Cortex of kidney (tissue), 1 donor: ENCODE results near the gene RASA2.

Experiments used
- DNase-seq: peaks from one replicate; lab custom pipeline; 2025; lab: John Stamatoyannopoulos, UW

Gene RASA2, protein sequence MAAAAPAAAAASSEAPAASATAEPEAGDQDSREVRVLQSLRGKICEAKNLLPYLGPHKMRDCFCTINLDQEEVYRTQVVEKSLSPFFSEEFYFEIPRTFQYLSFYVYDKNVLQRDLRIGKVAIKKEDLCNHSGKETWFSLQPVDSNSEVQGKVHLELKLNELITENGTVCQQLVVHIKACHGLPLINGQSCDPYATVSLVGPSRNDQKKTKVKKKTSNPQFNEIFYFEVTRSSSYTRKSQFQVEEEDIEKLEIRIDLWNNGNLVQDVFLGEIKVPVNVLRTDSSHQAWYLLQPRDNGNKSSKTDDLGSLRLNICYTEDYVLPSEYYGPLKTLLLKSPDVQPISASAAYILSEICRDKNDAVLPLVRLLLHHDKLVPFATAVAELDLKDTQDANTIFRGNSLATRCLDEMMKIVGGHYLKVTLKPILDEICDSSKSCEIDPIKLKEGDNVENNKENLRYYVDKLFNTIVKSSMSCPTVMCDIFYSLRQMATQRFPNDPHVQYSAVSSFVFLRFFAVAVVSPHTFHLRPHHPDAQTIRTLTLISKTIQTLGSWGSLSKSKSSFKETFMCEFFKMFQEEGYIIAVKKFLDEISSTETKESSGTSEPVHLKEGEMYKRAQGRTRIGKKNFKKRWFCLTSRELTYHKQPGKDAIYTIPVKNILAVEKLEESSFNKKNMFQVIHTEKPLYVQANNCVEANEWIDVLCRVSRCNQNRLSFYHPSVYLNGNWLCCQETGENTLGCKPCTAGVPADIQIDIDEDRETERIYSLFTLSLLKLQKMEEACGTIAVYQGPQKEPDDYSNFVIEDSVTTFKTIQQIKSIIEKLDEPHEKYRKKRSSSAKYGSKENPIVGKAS

DNA sequence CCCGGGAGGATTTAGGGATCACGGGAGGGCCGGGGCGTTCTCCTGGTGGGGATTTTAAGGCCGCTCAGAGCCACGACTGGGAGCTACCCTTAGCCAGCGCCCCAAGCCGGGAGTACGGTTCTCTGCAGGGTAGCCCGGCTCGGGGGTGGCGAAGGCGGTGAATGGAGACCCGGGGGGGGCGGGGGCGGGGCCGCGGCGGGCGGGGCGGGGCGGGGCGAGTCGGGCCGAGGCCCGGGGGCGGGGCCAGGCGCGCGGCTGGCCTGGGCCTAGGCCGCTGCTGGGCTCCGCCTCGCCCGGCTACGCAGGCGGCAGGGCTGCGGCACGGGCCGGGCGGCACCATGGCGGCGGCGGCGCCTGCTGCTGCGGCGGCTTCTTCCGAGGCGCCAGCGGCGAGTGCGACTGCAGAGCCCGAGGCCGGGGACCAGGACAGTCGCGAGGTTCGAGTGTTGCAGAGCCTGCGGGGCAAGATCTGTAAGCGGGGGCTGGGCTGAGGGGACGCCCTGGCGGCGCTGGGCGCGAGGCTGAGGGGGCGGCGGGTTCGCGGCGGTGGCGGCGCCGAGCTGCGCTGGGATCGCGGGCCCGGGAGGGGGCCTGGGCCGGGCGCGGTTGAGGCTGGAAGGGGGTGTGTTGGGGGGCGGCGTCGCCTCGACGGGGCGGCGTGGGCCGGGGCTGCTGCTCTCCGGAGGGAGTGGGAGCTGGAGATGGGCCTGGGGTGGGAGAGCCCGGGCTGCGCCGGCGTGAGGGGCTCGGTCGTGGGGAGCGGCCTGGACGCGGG, at the start of gene RASA2:
Gene RASA2 (plus strand): TSS at position 282 of the 775 bp plus-strand sequence. CDS start 57 bp downstream, at position 339.
- no peak for DNase-seq

- DNase-seq: no peak
Observed at GRCh38 chr3:141439589-141439988, 47.2 kb upstream of the RASA2 start.

DNA sequence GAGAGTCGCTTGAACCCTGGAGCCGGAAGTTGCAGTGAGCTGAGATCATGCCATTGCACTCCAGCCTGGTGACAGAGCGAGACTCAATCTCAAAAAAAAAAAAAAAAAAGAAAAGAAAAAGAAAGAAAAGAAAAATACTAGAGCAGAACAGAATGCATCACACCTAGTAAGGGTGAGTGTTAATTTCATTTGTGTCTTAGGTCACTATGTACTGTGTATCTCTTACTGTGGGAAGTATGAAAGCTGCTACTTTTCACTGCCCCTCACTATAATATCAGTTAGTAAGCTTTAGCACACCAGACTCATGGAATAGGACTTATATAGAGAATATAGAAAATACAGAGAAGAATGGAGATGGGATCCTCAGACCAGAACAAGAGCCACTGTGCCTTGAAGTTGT, 45.9 kb upstream of the RASA2 start:
- DNase-seq: no peak

DNA sequence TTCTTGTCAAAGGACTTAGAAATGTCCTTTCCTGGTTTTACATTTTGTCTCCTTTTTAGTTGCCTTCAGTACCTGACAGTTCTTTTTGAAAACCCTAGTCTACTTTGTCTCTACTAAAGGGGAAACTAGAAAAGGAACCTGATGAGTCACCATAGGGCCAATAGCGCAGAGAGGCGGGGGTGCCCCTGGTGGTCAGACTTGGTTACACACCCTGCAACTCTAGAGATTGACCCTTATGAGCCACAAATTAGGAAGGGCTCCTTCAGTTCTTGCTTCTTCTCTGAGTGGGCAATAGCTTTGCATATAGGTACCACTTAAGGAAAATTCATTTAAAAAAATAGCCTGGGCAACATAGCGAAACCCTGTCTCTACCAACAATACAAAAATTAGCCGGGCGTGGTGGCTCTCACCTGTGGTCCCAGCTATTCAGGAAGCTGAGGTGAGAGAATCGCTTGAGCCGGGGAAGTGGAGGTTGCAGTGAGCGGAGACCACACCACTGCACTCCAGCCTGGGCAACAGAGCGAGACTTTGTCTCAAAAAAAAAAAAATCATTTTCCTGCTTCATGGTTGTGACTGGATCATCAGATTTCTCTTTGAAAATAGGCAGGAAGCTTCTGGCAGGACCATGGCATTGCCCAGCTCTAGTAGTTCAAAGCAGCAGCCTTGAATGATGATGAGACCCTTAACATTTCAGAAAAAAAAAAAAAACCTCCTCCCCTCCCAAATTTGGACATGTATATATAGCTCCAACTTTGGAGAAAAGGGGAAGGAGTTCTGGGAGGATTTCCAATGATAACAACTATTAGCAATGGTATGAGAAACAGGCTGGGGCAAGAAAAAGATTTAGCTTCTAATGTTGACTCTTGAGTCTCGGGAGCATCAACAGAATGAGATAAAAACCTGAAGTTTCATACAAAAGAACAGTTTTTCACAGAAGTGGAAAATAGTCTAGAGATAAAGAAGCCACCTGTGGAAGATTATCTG, 45.2 kb upstream of the RASA2 start:
- no peak for DNase-seq

DNA sequence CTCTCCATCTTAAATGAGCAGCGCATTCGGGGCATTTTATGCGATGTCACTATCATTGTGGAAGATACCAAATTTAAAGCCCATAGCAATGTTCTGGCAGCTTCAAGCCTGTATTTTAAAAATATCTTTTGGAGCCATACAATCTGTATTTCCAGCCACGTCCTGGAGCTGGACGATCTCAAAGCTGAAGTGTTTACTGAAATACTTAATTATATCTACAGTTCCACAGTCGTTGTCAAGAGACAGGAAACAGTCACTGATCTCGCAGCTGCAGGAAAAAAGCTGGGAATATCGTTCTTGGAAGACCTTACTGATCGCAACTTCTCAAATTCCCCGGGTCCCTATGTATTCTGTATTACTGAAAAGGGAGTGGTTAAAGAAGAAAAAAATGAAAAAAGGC, 44.4 kb upstream of the RASA2 start:
- no peak for DNase-seq

DNA sequence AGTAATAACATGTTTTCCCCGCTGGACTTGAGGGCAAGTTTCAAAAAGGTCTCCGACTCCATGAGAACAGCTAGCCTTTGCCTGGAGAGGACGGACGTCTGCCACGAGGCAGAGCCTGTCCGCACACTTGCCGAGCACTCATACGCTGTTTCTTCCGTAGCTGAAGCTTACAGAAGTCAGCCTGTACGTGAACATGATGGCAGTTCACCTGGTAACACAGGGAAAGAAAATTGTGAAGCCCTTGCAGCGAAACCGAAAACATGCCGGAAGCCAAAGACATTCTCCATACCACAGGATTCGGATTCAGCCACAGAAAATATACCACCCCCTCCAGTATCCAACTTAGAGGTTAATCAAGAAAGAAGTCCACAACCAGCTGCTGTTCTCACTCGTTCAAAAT, 43.9 kb upstream of the RASA2 start:
- no peak for DNase-seq

GRCh38 chr3:141444586-141445285, 42.1 kb upstream of the RASA2 start:
- DNase-seq: no peak

DNA sequence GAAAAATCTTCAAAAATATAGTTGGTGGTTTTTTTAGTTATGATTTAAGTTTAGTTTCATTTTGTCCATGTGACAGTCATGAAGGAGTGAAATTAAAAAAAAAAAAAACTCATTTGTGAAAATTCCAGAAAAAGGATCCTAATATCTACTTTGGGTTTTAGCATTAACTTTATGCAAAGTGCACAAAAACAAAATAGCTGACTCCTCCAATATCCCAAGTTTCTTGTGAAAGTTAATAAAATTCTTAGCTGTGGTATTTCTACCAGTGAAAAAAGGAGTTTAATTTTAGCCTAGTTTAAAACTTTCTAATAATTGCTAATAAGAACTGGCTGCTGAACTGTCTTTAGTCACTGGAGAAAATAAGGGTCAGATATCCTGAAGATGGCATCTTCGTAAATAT, 40.8 kb upstream of the RASA2 start:
- no peak for DNase-seq

GRCh38 chr3:141446737-141447136, 40.1 kb upstream of the RASA2 start:
- DNase-seq: no peak

DNA sequence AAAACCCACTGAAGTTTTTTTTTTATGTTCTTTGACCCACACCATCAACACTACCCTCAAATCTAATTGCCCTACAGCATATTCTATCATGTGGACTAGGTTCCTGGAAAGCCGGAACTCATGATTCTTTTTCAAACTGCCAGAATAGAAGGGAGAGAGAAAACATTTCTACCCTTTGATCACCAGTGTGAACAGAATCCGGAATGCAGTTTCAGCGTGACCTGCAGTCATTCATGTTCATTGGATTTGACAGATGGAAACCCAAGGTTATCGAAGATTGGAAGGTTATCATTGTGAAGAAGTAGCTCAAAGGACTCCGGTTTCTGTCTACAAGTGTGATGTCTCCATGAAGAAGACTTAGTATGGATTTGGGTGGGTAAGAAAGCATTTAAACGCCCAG, 39.4 kb upstream of the RASA2 start:
- DNase-seq: no peak

DNA sequence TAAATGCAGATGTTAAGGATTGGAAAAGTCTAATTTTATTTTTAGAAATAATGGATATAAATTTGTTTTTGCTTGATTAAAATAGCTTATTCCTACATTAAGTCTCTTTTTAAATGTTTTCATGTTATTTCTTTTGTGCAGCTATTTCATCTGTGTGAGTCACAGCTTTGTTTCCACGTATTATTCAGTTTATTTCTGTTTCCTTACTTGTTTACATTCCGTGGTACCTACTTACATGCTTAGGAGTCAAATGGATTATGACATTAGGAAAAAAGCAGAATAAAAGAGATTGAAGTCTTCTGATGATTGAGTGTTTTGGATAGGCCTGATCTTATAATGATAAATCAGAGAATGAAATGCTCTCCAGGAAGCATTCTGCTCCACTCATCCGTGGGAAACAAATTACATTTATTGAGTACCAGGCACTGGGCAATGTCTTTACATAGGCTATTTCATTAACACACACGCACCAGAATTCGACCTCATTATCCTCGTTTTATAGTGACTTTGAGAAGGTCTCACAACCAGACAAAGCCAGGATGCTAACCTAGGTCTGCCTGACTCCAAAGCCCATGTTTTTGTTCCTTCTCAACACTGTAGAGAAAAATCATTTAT, 38.1 kb upstream of the RASA2 start:
- no peak for DNase-seq

GRCh38 chr3:141449424-141449823, 37.4 kb upstream of the RASA2 start:
- DNase-seq: no peak

GRCh38 chr3:141450727-141451375, 36.0 kb upstream of the RASA2 start:
- no peak for DNase-seq

- DNase-seq: no peak
Observed at GRCh38 chr3:141452045-141452444, 34.8 kb upstream of the RASA2 start.

- DNase-seq: no peak
Observed at GRCh38 chr3:141452773-141453172, 34.1 kb upstream of the RASA2 start.

GRCh38 chr3:141454054-141454453, 32.8 kb upstream of the RASA2 start:
- no peak for DNase-seq

- DNase-seq: no peak
Observed at GRCh38 chr3:141454906-141455602, 31.8 kb upstream of the RASA2 start.

- DNase-seq: no peak
Observed at GRCh38 chr3:141455603-141456300, 31.1 kb upstream of the RASA2 start.
